Tibial artery (tissue), 4 donors: ENCODE measurements around the gene LARP4B.

Source experiments
- DNase-seq, 2 donors: peaks; one replicate each; pipeline ENCODE4 v3.0.0-alpha.2; 2019
- H3K27ac ChIP-seq, 2 donors: fragments of 200-600 bp; sonication (generic) in 1 of 2; 1 replicate in 1 of 2; 2 replicates in 1 of 2; pipeline ENCODE4 v1.5.1; 2018 to 2019; ENCODE audit warnings: mild to moderate bottlenecking in 1 of 2
- H3K27me3 ChIP-seq, 2 donors: fragments of 200-600 bp; sonication (generic) in 1 of 2; one replicate each; pipeline versions ENCODE4 v1.5.1 to v1.6.0; 2016 to 2019
- H3K36me3 ChIP-seq, 3 donors: fragments of 200-600 bp; sonication (generic) in 2 of 3; one replicate each; pipeline ENCODE4 v1.5.1; 2016 to 2019; ENCODE audit warnings: mild to moderate bottlenecking in 2 of 3
- H3K4me1 ChIP-seq, 4 donors: fragments of 200-600 bp; sonication (generic) in 2 of 4; 1 replicate in 3 of 4; 2 replicates in 1 of 4; pipeline ENCODE4 v1.5.1; 2016 to 2019
- H3K4me3 ChIP-seq, 2 donors: fragments of 200-600 bp; sonication (generic) in 1 of 2; 1 replicate in 1 of 2; 2 replicates in 1 of 2; pipeline ENCODE4 v1.5.1; 2018 to 2019; ENCODE audit warnings: mild to moderate bottlenecking in 2 of 2
- H3K9me3 ChIP-seq, 3 donors: fragments of 200-600 bp; sonication (generic) in 1 of 3; one replicate each; pipeline ENCODE4 v1.5.1; 2016 to 2019
- CTCF ChIP-seq, 2 experiments: fragments of 200-600 bp in 1 of 2; fragments of 450-650 bp in 1 of 2; IDR thresholded peaks; one replicate each; pipeline ENCODE4 v1.5.1; 2017 to 2019; ENCODE audit warnings: antibody characterized with exemption in 2 of 2, mild to moderate bottlenecking in 1 of 2, moderate library complexity in 1 of 2
- intact Hi-C: fragments of 100-400 bp; cut with DNase I; formaldehyde crosslinking; loops from one replicate; pipeline ENCODE4 v1.15.0; 2023; ENCODE audit warnings: low total_unique reads

LARP4B gene

GRCh38 chr10:829241-829640 lies 102.3 kb downstream of the LARP4B start:
- no peak for DNase-seq
- H3K9me3 ChIP-seq = no peaks in the 10 kb centered on the region
- H3K36me3 ChIP-seq = peaks cover 34 to 72% (median 52%) of the 10 kb centered on the region in 3 donors
- no peaks in the 10 kb centered on the region for H3K27me3 ChIP-seq
- no peak for TF ChIP-seq CTCF (IDR thresholded peaks at IDR 0.05)
- no peaks in the 10 kb centered on the region for H3K4me1 ChIP-seq
- H3K27ac ChIP-seq = no peak overlapping the region
- H3K4me3 ChIP-seq = no peak overlapping the region
- intact Hi-C loops = no loop called here

DNA sequence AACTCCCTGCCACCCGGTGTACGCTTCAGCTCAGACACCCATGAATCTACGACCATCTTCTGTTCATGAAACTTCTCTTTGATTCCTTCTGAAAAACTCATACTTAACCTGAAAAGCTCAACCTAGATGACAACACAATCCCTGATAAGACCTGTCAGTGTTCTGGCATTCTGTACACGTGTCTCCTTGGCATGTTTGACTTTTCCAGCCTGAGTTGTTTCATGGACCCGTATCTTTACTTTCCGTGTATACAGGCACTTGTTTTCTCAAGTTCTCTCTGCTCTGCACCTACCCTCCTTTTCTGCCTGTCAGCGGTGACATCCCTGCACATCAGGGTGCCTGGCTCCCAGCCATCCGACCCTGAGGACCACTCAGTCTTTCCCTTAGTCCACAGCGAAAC lies 103.3 kb downstream of the LARP4B start:
- DNase-seq = no peak
- no peak for TF ChIP-seq CTCF (IDR thresholded peaks at IDR 0.05)
- no peak overlapping the region for H3K4me3 ChIP-seq
- H3K36me3 ChIP-seq = peaks cover 45 to 82% (median 59%) of the 10 kb centered on the region in 3 donors
- H3K4me1 ChIP-seq = no peaks in the 10 kb centered on the region
- H3K27ac ChIP-seq = no peak overlapping the region
- H3K9me3 ChIP-seq = no peaks in the 10 kb centered on the region
- no peaks in the 10 kb centered on the region for H3K27me3 ChIP-seq
- intact Hi-C loops = no loop called here

GRCh38 chr10:824946-825345 lies 106.6 kb downstream of the LARP4B start:
- DNase-seq = no peak
- no peak overlapping the region for H3K27ac ChIP-seq
- peaks cover 57 to 95% (median 87%) of the 10 kb centered on the region in 3 donors for H3K36me3 ChIP-seq
- no peaks in the 10 kb centered on the region for H3K9me3 ChIP-seq
- intact Hi-C loops = no loop called here
- H3K27me3 ChIP-seq = no peaks in the 10 kb centered on the region
- H3K4me3 ChIP-seq = no peak overlapping the region
- no peak for TF ChIP-seq CTCF (IDR thresholded peaks at IDR 0.05)
- no peaks in the 10 kb centered on the region for H3K4me1 ChIP-seq

DNA sequence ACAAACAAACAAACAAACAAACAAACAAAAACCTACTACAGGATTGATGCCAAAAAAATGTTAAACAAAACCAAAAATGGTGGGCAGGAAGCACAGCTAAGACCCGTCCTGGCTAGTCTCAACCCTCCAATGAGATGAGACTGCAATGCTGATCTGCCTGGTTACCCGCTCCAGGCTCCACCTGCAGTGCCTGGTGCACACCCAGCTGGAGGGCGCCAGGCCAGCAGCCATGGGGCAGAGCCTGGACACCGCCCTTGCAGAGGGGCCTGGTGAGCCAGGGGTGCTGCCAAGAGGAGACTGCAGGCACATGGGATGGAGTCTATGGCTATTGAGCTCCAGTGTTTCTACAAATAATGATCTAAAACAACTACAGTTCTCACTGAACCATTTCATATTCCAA lies 107.0 kb downstream of the LARP4B start:
- Histone ChIP-seq H3K9me3 (no peaks in the 10 kb centered on the region), H3K27me3 (no peaks in the 10 kb centered on the region), H3K4me3 (no peak overlapping the region), H3K36me3 (peaks cover 62 to 98% (median 91%) of the 10 kb centered on the region in 3 donors), H3K4me1 (no peaks in the 10 kb centered on the region), H3K27ac (no peak overlapping the region)
- no peak for DNase-seq
- intact Hi-C loops = no loop called here
- TF ChIP-seq CTCF (IDR thresholded peaks at IDR 0.05) = no peak

GRCh38 chr10:822661-823367 lies 108.7 kb downstream of the LARP4B start:
- Histone ChIP-seq H3K4me3 (no peak overlapping the region), H3K27ac (no peak overlapping the region), H3K4me1 (no peaks in the 10 kb centered on the region), H3K36me3 (peaks cover 68 to 98% (median 91%) of the 10 kb centered on the region in 3 donors), H3K9me3 (no peaks in the 10 kb centered on the region), H3K27me3 (no peaks in the 10 kb centered on the region)
- no peak for TF ChIP-seq CTCF (IDR thresholded peaks at IDR 0.05)
- DNase-seq = no peak
- intact Hi-C loops = no loop called here
